HG02678 (cell line): ENCODE results near the gene DCTN2.

ENCODE experiments used
- ATAC-seq: cut with Tn5 transposase; IDR thresholded peaks from one replicate; pipeline ENCODE4 v1.9.1; 2021; ENCODE audit warnings: mild to moderate bottlenecking, moderate library complexity; ENCODE audit not compliant: unreplicated experiment

DCTN2 gene

DNA sequence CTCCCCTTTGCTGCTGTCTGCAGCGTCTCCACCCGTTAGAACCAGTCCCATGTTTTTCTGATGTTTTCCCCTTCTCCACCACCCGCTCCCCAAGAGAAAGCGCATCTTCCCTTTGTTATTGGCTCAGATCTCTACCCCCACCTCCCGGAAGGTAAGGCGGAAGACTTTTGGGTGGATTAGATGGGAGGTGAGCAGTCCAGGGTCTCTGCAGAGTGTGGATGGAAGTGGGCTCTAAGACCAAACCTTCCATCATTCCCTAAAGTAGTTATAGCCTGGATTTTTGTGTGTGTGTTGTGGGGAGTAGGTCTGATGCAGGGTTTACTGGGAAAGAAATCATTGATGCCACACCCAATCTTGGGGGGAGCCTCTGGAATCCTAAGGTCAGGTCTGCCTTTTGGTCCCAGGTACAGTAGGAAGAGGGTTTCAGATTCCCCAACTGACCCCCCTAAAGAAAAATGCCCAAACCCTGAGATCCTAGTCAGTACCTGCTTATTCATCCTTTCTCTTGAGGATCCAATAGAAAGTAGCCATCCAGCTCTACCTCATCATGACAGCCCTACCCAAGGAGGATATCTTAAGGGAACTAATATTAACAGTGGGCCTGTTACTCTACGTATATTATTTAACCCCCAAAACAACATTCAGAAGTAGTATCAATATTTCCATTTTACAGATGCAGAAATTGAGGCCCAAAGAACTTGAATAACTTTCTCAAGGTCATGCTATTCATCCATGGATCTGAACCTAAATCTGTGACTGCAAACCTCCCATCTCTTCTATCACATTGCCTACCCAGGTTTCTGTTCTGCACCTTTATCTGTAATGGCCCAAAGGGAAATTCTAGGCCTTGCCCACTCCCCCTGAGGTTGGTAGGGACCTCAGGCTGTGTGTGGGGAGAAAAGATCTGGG lies 3.9 kb upstream of the DCTN2 start:
- ATAC-seq = no peak

DNA sequence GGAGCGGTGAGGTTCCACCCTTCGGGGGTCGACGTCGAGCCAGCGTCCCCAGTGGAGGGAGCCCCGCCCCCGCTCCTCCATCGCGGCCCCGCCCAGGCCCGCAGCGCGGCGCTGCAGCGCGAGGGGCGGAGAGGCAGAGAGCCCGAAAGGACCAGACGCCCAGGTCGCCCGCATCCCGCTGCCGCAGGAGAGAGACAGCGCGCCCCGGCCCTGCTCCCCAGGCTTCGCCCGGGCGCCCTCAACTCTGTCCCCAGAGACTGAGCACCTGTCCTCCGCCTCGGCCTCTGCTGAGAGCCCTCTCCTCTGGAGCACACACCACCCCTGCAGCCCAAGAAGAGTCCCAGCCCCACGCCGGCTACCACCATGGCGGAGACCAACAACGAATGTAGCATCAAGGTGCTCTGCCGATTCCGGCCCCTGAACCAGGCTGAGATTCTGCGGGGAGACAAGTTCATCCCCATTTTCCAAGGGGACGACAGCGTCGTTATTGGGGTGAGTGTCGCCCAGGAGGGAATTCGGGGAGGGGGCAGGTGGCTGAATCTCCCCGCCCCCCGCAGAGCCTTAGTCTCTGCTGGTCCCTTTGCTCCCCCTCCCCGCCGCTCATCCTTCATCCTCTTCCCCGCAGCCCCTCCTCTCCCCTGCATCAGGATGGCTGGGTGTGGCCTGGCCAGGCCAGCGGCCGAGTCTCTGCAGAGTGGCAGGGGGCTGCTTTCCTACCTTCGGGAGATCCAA lies 3.1 kb upstream of the DCTN2 start, which contains the start of gene KIF5A:
TSS of gene KIF5A (plus strand) at position 136 of the 732 bp plus-strand sequence. CDS start at position 364, 228 bp downstream.
- ATAC-seq = no peak

DNA sequence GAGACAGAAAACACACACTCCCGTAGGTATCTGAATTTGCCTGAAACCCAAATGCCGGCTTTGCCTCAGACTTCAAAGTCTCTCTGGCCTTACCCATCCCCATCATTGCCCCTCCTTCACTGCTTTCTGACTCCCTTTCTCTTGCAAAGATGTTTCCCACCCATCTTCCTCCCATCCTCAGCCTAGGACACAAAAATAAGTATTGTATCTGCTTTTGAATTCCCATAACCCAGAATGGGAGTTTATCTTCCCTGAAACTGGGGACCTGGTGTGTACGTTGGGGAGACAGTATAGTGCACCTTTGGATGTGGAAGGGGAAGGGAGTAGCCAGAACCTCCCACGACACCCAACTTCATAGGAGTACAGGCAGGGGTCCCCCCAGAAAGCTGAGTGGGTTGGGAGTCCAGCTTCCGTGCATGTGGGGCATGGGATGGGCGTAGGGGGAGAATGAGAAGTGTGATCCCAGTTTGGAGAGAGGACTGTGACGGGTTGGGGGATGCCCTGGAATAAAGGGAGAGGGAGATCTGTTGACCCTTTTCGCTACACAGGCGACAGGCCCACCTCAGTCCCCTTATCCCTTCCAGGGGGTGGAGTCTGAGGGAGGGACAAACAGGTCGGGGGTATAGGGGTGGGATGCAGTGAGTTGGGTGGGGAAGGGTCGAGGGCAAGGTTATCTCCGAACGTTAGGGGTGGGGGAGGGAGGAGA lies 2.4 kb upstream of the DCTN2 start:
- no peak for ATAC-seq

DNA sequence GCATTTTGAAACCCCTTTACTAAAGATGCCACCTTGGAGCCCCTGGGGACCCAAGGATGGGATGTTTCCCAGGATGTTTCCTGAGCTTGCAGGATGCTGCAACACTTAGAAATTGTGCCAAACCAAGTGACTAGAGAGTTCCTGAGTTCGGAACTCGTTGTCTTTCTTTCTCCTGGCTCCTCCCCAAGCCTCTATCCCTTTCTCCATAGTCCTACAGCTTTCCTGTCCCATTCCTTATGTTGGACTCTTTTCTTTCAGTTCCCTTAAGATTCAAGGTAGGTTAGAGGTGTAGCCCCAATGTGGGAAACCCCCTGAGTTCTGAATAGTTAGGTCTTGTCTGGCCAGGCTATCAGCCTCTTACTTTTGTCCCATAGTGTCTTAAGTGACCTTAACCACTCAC lies 1.5 kb upstream of the DCTN2 start:
- no peak for ATAC-seq

DNA sequence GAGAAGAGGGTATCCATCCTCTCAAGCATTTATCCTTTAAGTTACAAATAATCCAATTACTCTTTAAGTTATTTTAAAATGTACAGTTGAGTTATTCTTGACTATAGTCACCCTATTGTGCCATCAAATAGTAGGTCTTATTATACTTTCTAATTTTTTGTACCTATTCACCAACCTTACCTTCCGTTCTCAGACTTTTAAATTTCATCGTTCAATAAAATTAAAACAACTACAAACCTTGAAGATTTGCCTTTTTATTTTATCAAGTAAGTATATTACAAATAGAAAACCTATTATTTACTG lies 972 bp upstream of the DCTN2 start:
- ATAC-seq = no peak

DNA sequence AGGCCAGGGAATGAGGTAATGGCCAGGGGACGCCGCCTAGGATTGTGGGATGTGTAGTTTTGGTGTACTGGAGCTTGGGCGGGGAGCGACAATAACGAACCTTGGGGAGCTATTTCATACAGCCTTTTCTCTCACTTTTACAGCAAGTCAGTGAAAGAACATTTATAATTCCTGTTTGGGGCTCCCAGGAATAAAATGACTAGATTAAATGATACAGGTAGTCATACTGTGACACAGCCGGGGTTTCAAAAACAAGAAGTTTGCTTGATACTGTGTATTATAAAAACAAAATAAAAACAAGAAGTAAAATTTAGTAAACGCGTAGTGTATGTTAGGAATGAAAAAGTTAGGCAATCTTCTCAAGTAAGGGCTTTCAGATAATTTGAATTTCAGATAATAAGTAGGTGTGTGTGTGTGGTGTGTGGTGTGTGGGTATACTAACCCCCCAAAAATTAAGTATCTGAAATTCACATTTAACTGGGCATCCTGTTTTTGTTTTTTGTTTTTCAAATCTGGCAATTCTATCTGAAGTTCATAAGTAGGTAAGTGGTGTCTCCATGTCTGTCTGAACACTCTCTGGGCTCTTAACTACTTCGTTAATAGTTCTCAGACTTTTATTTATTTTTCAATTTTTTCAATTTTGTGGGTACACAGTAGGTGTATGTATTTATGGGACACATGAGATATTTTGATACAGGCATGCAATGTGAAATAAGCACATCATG lies 458 bp upstream of the DCTN2 start:
- no peak for ATAC-seq

DNA sequence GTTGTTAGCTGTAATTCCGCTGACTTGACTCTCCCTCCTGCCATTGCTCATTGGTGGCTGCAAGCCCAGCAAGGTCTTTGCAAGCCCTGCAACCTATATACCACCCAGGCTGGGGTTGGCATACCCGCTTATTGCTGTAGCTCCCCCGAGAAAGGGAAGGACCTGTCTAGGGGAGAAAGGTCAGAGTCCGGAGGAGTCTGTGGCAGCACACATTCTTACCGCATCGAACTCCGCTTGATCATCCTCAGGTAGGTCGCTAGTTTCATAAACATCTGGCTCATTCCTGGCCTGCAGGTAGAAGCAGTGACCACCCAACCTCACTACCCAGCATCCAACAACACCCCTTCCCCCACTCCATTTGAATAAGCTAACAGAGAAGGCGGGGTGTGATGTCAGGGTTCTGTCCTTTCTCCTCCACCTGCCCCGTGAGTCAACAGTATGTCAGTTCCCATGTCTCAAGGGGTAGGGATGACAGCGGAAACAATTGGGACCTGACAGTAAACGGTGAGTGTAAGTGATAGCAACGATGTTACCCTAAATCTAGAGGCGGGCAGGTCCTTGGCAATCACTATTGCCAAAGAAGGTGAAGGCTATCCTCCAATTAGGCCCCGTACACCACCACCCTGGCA lies 1.1 kb downstream of the DCTN2 start:
- no peak for ATAC-seq

DNA sequence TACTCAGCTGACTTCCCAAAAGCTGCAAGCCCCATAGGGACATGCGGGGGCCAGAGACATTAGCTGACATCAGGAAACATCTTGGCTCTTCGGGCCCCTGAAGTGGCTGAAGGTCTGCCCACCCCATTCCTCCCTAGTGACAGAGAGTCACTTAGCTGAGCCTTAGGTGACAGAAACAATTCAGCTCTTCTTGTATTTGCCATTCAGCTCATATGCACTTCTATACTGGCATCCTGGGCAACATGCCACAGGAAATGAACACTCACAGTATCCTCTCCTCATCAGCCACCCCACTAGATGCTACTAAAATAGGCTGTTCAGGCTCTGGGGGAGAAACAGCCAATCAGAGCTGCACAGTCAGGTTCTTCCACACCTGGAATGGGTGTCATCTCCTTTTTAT lies 3.4 kb downstream of the DCTN2 start:
- no peak for ATAC-seq

DNA sequence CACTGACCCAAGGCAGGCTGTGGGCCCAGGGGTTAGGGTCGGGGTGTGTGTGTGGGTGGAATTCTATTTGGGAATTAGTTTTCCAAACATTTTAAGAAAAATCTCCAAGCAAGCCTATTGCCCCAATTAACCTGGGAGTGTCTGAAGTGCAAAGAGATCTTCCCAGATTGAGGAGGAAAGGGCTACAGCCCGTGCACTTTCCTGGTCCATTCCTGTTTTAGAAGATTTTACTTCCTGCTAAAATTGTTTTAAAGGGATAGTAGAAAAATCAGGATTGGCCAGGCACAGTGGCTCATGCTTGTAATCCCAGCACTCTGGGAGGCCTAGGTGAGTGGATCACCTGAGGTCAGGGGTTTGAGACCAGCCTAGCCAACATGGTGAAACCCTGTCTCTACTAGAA lies 5.3 kb downstream of the DCTN2 start:
- ATAC-seq = no peak

DNA sequence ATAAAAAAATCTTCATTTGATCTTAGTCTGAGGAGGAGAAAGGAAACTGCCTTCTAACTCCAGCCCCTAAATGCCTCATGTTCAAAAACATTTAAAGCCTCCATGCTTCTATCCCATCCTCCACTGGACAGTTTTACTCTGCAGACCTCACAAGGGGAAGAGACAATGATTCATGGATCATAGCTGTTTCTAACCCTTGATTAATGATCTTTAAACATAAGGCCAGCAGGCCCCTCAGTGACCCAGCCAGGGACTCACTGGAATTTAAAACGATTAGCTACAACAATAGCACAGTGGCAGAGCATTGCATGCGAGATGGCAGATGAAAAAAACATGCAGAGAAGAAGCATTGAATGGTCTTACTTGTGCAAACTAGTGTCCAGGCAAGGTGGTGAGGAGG lies 6.0 kb downstream of the DCTN2 start:
- no peak for ATAC-seq

DNA sequence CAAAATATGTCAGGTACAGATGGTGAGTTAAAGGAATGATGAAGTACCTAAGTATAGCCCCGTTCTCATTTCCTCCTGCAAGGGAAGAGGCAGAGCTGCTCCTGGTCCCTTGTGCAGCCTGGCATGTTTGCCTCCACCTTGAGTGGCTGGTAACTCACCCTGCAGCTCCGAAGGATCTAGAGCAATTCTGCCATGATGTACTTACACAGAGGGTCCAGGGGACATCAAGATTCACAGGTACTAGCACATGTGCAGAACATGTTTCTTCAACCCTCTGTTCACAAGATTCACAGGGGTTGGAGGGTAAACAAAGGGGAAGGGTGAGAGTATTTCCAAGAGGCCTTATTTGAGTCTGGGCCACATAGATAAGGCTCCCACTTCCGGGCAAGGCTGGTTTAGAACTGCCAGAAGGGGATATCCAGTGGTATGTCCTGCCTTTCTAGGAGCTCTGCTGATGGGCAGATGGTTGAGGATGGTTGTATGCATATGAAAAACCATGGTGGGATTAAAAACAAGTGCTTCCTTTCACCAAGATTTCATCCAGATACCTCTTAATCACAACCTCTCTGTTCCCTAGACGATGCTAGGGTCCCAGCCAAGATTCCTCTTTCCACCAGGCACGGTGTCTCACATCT lies 7.7 kb downstream of the DCTN2 start:
- ATAC-seq = no peak

DNA sequence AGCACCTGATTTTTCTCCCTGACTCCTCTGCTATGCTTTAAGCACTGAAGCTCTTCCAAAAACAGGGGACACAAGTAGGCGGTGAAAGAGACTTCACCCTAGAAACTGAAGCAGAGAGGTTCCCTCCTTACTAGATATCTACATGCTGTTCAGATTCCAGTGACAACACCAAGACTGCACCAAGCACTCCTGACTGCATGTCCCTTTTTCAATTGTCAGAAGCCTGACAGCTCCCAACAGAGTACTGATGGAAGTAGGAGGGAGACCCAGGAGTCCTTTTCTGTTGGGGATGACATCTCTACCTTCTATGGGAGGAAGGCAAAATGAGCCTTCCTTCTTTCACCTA lies 10.4 kb downstream of the DCTN2 start:
- no peak for ATAC-seq

DNA sequence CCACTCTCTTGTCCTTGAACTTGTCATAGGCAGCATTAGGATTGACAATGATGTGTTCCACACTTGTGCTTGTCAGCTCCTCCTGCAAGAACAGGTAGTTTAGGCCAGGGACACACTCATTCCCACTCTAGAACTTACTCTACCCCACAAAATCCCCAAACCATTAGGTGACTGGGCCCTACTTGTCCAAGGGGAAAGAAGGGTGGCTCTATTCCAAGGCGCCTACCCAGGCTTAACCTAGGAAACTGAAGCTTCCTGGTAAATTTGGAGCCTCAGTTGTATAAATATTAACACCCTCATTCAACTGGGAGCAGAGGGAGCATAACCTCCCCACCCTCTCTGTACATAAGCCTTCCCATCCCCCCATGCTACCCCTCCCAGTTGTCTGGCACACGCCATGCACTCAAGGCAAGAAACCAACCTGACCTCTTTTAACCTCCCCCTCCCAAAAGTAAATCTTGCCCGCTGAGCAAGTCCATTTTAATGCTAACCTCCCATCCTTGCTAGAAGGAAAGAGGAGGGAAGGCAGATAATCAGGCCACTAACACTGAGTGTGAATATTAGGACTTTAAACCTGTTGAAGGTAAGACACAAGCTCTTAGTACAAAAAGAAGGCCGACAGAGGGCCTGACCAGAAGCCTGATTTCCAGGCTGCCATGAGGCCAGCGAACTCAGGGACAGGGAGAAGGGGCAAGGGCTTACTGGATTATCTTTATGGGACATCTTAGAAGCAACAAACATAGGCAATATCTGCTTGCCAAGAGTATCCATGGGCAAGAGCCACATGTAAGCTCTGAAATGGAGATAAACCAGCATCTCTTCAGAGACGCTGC lies 11.0 kb downstream of the DCTN2 start:
- ATAC-seq = no peak

DNA sequence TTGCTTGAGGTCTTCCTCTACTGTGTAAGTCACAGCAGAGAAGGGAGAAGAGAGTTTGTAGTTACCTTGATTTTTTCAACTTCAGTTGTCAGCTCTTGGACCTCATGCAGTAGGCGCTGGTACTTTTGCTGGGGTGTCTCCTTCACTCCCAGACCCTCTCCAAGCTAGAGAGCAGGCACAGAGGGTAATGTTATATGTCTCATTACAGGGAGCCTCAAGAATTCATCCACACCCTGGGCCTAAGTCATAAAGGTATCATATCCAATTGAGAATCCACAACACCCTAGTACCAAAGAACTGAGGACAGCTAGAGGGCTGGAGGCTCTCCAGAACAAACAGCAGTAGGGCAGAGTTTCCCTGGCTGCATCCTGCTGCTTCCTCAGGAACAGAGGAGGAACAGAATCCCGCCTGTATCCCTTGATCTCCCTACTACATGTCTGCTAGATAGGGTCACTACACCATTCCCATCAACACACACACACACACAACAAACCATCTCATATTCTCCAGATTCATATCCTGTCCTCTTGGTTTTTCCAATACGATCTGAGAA lies 11.9 kb downstream of the DCTN2 start:
- no peak for ATAC-seq

DNA sequence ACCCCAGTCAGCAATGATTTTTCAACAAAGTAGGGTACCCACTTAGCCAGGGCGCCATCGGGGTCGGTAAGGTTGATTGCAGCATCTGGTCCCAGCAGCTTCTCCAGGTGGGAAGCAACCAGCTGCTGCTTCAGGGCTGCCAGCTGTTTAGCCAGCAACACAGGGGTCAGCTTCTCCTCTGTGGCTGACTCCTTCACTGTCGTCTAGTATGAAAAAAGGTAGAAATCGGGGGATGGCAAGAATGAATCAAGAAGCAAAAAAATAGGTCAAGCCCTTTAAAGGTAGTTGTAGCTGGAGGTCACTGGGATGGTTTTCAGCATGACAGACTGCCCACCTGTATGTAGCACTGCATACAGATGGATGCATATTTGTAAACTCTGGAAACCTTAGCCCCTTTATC lies 12.7 kb downstream of the DCTN2 start:
- ATAC-seq = no peak

DNA sequence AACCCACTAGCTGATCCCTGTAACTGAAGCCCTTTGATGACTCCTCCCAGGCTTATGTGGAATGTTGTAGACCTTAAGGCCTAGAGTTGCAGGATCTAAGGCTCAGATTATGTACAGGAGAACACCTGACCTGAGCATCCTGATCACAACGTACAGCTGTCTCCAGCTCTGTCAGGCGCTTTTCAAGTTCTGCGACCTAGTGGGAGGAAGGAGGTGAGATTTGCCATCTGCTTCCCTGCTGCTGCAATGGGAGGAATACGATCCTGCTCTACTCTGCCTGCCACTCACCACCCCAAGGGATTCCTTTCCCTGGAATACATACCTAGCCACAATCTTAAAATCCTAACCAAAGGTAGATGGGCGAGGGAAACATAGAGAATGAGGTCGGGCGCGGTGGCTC lies 13.9 kb downstream of the DCTN2 start:
- no peak for ATAC-seq

DNA sequence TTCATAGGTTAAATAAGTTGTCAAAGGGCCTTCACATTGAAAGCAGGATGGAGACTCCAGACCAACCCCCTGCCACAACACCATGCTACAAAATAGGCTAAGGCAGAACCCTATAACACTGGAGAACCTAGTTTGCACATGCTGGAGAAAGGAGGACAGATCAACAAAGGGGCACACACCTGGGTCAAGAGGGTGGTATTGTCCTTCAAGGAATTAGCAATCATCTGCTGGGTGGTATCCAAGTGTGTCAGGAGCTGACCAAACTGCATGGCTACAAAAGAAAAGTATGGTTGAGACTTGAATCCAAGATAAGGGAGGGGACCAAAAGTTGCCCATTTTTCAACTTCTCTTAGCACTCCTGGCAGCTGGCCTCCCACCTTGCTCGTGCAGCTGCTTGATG lies 15.2 kb downstream of the DCTN2 start:
- ATAC-seq = no peak

DNA sequence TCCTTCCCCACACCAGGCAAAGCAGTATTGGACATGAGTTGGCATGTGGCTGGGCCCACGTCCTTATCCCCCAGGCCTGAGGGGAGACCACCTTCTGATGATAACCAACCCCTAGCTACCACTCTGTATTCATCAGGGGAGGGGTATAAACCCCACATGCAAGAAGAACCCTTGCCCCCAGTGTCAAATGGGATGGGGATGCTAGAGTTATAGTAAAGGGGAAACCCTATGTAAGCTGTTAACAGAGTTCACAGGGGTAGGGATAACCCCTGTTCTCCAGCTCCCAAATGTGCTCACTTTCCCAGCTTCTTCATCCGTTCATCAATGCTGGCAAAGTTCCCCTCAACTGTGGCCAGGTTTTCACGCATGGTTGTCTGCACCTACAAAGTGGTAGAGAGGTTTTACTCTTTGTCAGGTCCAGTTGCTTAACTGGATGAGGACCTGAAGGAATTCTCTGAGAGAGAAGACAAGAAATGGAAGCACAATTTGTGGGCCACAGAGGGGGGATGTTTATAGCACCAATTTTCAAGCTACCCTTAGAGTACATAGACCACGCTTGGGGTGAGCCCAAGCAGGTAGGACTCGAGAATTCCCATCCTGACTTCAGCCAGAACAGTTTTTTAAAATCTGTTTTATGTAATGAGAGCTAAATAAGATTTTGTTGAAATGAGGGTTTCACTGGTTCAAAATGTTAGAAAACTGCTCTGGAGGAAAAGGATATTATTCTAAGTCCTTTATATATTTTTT lies 16.4 kb downstream of the DCTN2 start:
- no peak for ATAC-seq
